ENCODE data around the gene SYT14.

GRCh38 chr1:210123383-210123782 lies 185.4 kb downstream of the SYT14 start:
- no peak for TF ChIP-seq EZH2 (optimal IDR thresholded peaks at IDR 0.05; ENCODE audit: low read depth, low read length)
- no peak for TF ChIP-seq CTCF (IDR thresholded peaks at IDR 0.05; ENCODE audit: low read length)
